IMR-90 (cell line): ENCODE results near the gene ZBTB1.

Source experiments
- CTCF ChIP-seq: conservative IDR thresholded peaks from 2 replicates; pipeline ENCODE4 v1.5.1; 2012; ENCODE audit warnings: mild to moderate bottlenecking, low read depth, low read length, improper control_type of control experiment
- FOS ChIP-seq: fragments of 150-350 bp; IDR thresholded peaks from 2 replicates; pipeline ENCODE4 v1.6.1; 2016; ENCODE audit warnings: low read depth, low read length
- MAZ ChIP-seq: IDR thresholded peaks from 2 replicates; pipeline ENCODE4 v1.6.1; 2012; ENCODE audit warnings: low read depth, mild to moderate bottlenecking, low read length, improper control_type of control experiment, moderate library complexity, borderline replicate concordance

- TF ChIP-seq MAZ (no peak), CTCF (no peak), FOS (no peak)
Measured at GRCh38 chr14:64572386-64573104, 68.0 kb downstream of the ZBTB1 start.
